Endothelial cell of umbilical vein (primary cell): ENCODE results near the gene KAZN. TPM values are rescaled to one million over a fixed set of nuclear protein-coding genes. Genes with fewer than 3 reads are reported as not detected.

Experiments used
- BruUV-seq: library from RNA; stranded (reverse); fragments of 400-500 nt; replicated peaks from 2 replicates; lab custom pipeline; 2021; lab: Mats Ljungman, UMichigan
- CTCF ChIA-PET: fragments of 300-600, 350-600 bp; sonication (Branson Sonifier 250); formaldehyde crosslinking; loops from one replicate; lab custom pipeline; 2021; ENCODE audit warnings: antibody characterized with exemption, inconsistent platforms; lab: Charles Lee
- POLR2A ChIA-PET: fragments of 300-600, 350-600 bp; sonication (Branson Sonifier 250); formaldehyde crosslinking; loops from one replicate; lab custom pipeline; 2021; ENCODE audit warnings: antibody characterized with exemption, inconsistent platforms; lab: Charles Lee
- DNase-seq: peaks from one replicate; pipeline ENCODE4 v3.0.0-alpha.2; 2011; ENCODE audit warnings: low read depth, low spot score
- FAIRE-seq: peaks from 2 replicates; lab custom pipeline; 2011; peaks lifted over from hg19 to GRCh38; lab: Jason Lieb, UNC
- H2AFZ ChIP-seq: 2 replicates; pipeline ENCODE4 v1.6.0; 2012; ENCODE audit warnings: low read depth, low read length, control low read depth, inconsistent platforms
- H3K27ac ChIP-seq: 2 replicates; pipeline ENCODE4 v1.5.1; 2011; ENCODE audit warnings: low read depth, mild to moderate bottlenecking, control low read depth, low read length, moderate library complexity; ENCODE audit not compliant: insufficient read depth
- H3K27me3 ChIP-seq, 2 experiments: 2 replicates each; pipeline versions ENCODE4 v1.6.0 to v1.6.1; 2011; ENCODE audit warnings: low read length in 2 of 2, mixed read lengths in 1 of 2; ENCODE audit not compliant: control insufficient read depth in 2 of 2, insufficient read depth in 2 of 2
- H3K36me3 ChIP-seq, 2 experiments: 2 replicates in 1 of 2; 3 replicates in 1 of 2; pipeline ENCODE4 v1.5.1; 2011; ENCODE audit warnings: low read length in 2 of 2, mild to moderate bottlenecking in 1 of 2, moderate library complexity in 1 of 2; ENCODE audit not compliant: control insufficient read depth in 2 of 2, insufficient read depth in 2 of 2; ENCODE audit errors: extremely low read depth in 1 of 2
- H3K4me1 ChIP-seq: 3 replicates; pipeline ENCODE4 v1.5.1; 2011; ENCODE audit warnings: mild to moderate bottlenecking, low read length; ENCODE audit not compliant: control insufficient read depth, insufficient read depth; ENCODE audit errors: extremely low read depth
- H3K4me2 ChIP-seq: 2 replicates; pipeline ENCODE4 v1.6.1; 2011; ENCODE audit warnings: low read length, control low read depth, mixed read lengths; ENCODE audit not compliant: insufficient read depth
- H3K4me3 ChIP-seq, 3 experiments: fragments of 200-600 bp in 1 of 3; sonication (generic), shearing (Covaris generic) in 1 of 3; replicated peaks in 1 of 3; 2 replicates each; pipeline ENCODE4 v1.5.1; 2011 to 2016; ENCODE audit warnings: control low read depth in 3 of 3, low read length in 3 of 3, mild to moderate bottlenecking in 2 of 3, inconsistent platforms in 1 of 3, low read depth in 1 of 3, moderate library complexity in 1 of 3; ENCODE audit not compliant: insufficient read depth in 1 of 3
- H3K79me2 ChIP-seq: 2 replicates; pipeline ENCODE4 v1.6.0; 2012; ENCODE audit warnings: low read length, inconsistent platforms; ENCODE audit not compliant: control insufficient read depth, insufficient read depth
- H3K9ac ChIP-seq: replicated peaks from 2 replicates; pipeline ENCODE3; 2011; ENCODE audit warnings: low read length, control low read depth; ENCODE audit not compliant: insufficient read depth; ENCODE audit errors: extremely low read depth
- H3K9me1 ChIP-seq: replicated peaks from 3 replicates; pipeline ENCODE4 v1.6.0; 2011; ENCODE audit warnings: mild to moderate bottlenecking, low read length; ENCODE audit not compliant: control insufficient read depth, insufficient read depth; ENCODE audit errors: extremely low read depth
- H3K9me3 ChIP-seq: replicated peaks from 2 replicates; pipeline ENCODE4 v1.5.1; 2012; ENCODE audit warnings: low read length, inconsistent platforms; ENCODE audit not compliant: control insufficient read depth, insufficient read depth
- H4K20me1 ChIP-seq: replicated peaks from 2 replicates; pipeline ENCODE3; 2011; ENCODE audit warnings: mild to moderate bottlenecking, low read length; ENCODE audit not compliant: control insufficient read depth, insufficient read depth; ENCODE audit errors: extremely low read depth
- EZH2 ChIP-seq: IDR thresholded peaks from 2 replicates; pipeline ENCODE4 v1.6.1; 2012; ENCODE audit warnings: borderline replicate concordance, low read depth, mild to moderate bottlenecking, moderate library complexity, low read length, inconsistent platforms; ENCODE audit not compliant: severe bottlenecking
- FOS ChIP-seq: IDR thresholded peaks from 2 replicates; pipeline ENCODE4 v1.6.1; 2011; ENCODE audit warnings: mild to moderate bottlenecking, low read length, moderate library complexity, borderline replicate concordance; ENCODE audit not compliant: insufficient read depth
- GATA2 ChIP-seq: IDR thresholded peaks from 2 replicates; pipeline ENCODE4 v1.7.0; 2011; ENCODE audit warnings: low read depth, mild to moderate bottlenecking, moderate library complexity, mixed read lengths, low read length; ENCODE audit not compliant: insufficient read length, insufficient read depth
- JUN ChIP-seq: IDR thresholded peaks from 2 replicates; pipeline ENCODE4 v1.6.1; 2011; ENCODE audit warnings: borderline replicate concordance, low read depth; ENCODE audit not compliant: insufficient read length, insufficient read depth
- MYC ChIP-seq: IDR thresholded peaks from one replicate; pipeline ENCODE4 v1.6.1; 2011; ENCODE audit warnings: mild to moderate bottlenecking, low read depth, low read length
- POLR2A ChIP-seq: IDR thresholded peaks from 2 replicates; pipeline ENCODE4 v1.6.1; 2012; ENCODE audit warnings: low read depth, mild to moderate bottlenecking, control low read depth, low read length
- POLR2AphosphoS5 ChIP-seq: IDR thresholded peaks from 2 replicates; pipeline ENCODE4 v1.6.1; 2012; ENCODE audit warnings: low read depth, mild to moderate bottlenecking, control low read depth, low read length, moderate library complexity; ENCODE audit not compliant: insufficient read depth
- dilution Hi-C: fragments of 300-500 bp; cut with MboI; formaldehyde crosslinking; loops from one replicate; pipeline ENCODE4 v1.15.0; 2019; ENCODE audit warnings: low sequenced_read_pairs; ENCODE audit not compliant: extremely low pct_ligation_motif_present
- intact Hi-C: fragments of 100-400 bp; cut with micrococcal nuclease; formaldehyde crosslinking; loops from one replicate; pipeline ENCODE4 v1.10.0; 2022
- polyA plus RNA-seq, 4 experiments: library from polyadenylated mRNA; depleted of rRNA in 3 of 4; stranded (reverse) in 3 of 4; unstranded in 1 of 4; fragments of >200 nt; gene quantifications; 2 replicates each; pipeline versions ENCODE4 v1.2.1 to v1.2.3, GENCODE V29; 2011 to 2012; ENCODE audit warnings: missing spikeins in 1 of 4
- total RNA-seq: library from RNA; stranded (reverse); gene quantifications from 2 replicates; pipeline ENCODE4 v1.2.3, GENCODE V29; 2021
- TF ChIP-seq, protein P1 (sequence below), 2 donors: IDR thresholded peaks; 1 replicate in 1 of 2; 2 replicates in 1 of 2; pipeline ENCODE4 v1.5.1; 2011; ENCODE audit warnings: low read length in 2 of 2, mild to moderate bottlenecking in 2 of 2, moderate library complexity in 2 of 2, control low read depth in 1 of 2, inconsistent platforms in 1 of 2, low read depth in 1 of 2; ENCODE audit not compliant: insufficient read depth in 1 of 2; ENCODE audit errors: extremely low read depth in 1 of 2
- TF ChIP-seq, protein P2 (sequence below): IDR thresholded peaks from 2 replicates; pipeline ENCODE4 v1.6.1; 2011; ENCODE audit not compliant: insufficient read depth, insufficient read length

KAZN gene
- total and polyA plus RNA-seq, 2 donors (not counting 3 experiments of a cell fraction or from before 2014, with no cell fraction given): 1.6 to 5.8 TPM

DNA sequence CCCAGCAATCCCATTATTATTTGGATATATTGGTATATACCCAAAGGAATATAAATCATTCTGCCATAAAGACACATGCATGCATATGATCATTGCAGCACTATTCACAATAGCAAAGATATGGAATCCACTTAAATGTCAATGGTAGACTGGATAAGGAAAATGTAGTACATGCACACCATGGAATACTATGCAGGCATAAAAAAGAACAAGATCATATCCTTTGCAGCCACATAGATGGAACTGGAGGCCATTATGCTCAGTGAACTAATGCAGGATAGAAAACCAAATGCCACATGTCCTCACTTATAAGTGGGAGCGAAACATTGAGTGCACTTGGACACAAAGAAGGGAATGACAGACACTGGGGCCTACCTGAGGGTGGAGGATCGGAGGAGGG lies 24.6 kb downstream of the KAZN start:
- intact Hi-C loops: no loop called here

More for the DNA sequence above, 24.6 kb downstream of the KAZN start:
- dilution Hi-C loops: no loop called here
- H2AFZ ChIP-seq: no peak overlapping the region
- H3K27me3 ChIP-seq: no peaks in the 10 kb centered on the region
- H3K36me3 ChIP-seq: no peaks in the 10 kb centered on the region
- DNase-seq (no peak), FAIRE-seq (no peak)
- H3K4me1 ChIP-seq: no peaks in the 10 kb centered on the region
- peaks cover 2% of the 10 kb centered on the region for H3K9me3 ChIP-seq
- no peaks in the 10 kb centered on the region for H3K79me2 ChIP-seq
- BruUV-seq: no TSS peak
- no peak overlapping the region for H3K9ac ChIP-seq
- no peak overlapping the region for H3K4me3 ChIP-seq
- TF ChIP-seq POLR2AphosphoS5: no peak
- no peak for TF ChIP-seq GATA2
- TF ChIP-seq MYC: no peak
- no peak for TF ChIP-seq FOS
- no peak for TF ChIP-seq JUN
- TF ChIP-seq EZH2: no peak
- no peak for TF ChIP-seq POLR2A
- TF ChIP-seq, protein P1, sequence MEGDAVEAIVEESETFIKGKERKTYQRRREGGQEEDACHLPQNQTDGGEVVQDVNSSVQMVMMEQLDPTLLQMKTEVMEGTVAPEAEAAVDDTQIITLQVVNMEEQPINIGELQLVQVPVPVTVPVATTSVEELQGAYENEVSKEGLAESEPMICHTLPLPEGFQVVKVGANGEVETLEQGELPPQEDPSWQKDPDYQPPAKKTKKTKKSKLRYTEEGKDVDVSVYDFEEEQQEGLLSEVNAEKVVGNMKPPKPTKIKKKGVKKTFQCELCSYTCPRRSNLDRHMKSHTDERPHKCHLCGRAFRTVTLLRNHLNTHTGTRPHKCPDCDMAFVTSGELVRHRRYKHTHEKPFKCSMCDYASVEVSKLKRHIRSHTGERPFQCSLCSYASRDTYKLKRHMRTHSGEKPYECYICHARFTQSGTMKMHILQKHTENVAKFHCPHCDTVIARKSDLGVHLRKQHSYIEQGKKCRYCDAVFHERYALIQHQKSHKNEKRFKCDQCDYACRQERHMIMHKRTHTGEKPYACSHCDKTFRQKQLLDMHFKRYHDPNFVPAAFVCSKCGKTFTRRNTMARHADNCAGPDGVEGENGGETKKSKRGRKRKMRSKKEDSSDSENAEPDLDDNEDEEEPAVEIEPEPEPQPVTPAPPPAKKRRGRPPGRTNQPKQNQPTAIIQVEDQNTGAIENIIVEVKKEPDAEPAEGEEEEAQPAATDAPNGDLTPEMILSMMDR (IDR thresholded peaks at IDR 0.05; ENCODE audit: extremely low read depth in 1 of 2, insufficient read depth in 1 of 2, low read depth in 1 of 2, low read length in 2 of 2): no peak
- TF ChIP-seq, protein P2, sequence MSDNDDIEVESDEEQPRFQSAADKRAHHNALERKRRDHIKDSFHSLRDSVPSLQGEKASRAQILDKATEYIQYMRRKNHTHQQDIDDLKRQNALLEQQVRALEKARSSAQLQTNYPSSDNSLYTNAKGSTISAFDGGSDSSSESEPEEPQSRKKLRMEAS: no peak
- CTCF ChIA-PET: no interaction called here
- H3K9me1 ChIP-seq: no peaks in the 10 kb centered on the region
- H3K27ac ChIP-seq: no peak overlapping the region
- no peaks in the 10 kb centered on the region for H4K20me1 ChIP-seq
- H3K4me2 ChIP-seq: no peak overlapping the region
- POLR2A ChIA-PET: no interaction called here
